Thoracic aorta (tissue), 2 donors: Measurements from ENCODE around the gene NEU4. TPM values are rescaled to one million over a fixed set of nuclear protein-coding genes. Genes with fewer than 3 reads are reported as not detected.

Experiments
- ATAC-seq: fragments of 150-250 bp; one replicate; pipeline ENCODE4 v1.8.0; 2017; ENCODE audit warnings: low read depth; ENCODE audit not compliant: insufficient number of reproducible peaks, low FRiP score
- DNase-seq: peaks from one replicate; pipeline ENCODE4 v3.0.0-alpha.2; 2020; ENCODE audit warnings: low spot score
- H3K27ac ChIP-seq, 2 donors: fragments of 200-600 bp; sonication (generic); 1 replicate in 1 of 2; 2 replicates in 1 of 2; pipeline ENCODE4 v1.5.1; 2016; ENCODE audit warnings: mild to moderate bottlenecking in 2 of 2, moderate library complexity in 2 of 2
- H3K27me3 ChIP-seq: fragments of 200-600 bp; sonication (generic); replicated peaks from 2 replicates; pipeline ENCODE4 v1.6.0; 2016; ENCODE audit warnings: mild to moderate bottlenecking; ENCODE audit not compliant: insufficient read depth
- H3K36me3 ChIP-seq: fragments of 200-600 bp; sonication (generic); one replicate; pipeline ENCODE4 v1.5.1; 2016
- H3K4me1 ChIP-seq, 2 donors: fragments of 200-600 bp; sonication (generic); 1 replicate in 1 of 2; 2 replicates in 1 of 2; pipeline versions ENCODE4 v1.5.1 to v1.6.0; 2016; ENCODE audit warnings: low read depth in 2 of 2, mild to moderate bottlenecking in 1 of 2; ENCODE audit not compliant: control insufficient read depth in 1 of 2
- H3K4me3 ChIP-seq: fragments of 200-600 bp; sonication (generic); 2 replicates; pipeline ENCODE4 v1.5.1; 2016; ENCODE audit warnings: mild to moderate bottlenecking
- H3K9me3 ChIP-seq: fragments of 200-600 bp; sonication (generic); 2 replicates; pipeline ENCODE4 v1.5.1; 2016
- total RNA-seq, 2 donors: library from RNA; depleted of rRNA; stranded (reverse); fragments of >200 nt; gene quantifications; one replicate each; pipeline versions ENCODE4 v1.1.0 to v1.2.3, GENCODE V29; 2016
- TF ChIP-seq, protein P1 (sequence below): fragments of 200-600 bp; sonication (generic); IDR thresholded peaks from one replicate; pipeline ENCODE4 v1.5.1; 2019; ENCODE audit warnings: antibody characterized with exemption

NEU4 gene
- total RNA-seq, 2 donors from 2014 or later: 5.4 to 22.0 TPM

DNA sequence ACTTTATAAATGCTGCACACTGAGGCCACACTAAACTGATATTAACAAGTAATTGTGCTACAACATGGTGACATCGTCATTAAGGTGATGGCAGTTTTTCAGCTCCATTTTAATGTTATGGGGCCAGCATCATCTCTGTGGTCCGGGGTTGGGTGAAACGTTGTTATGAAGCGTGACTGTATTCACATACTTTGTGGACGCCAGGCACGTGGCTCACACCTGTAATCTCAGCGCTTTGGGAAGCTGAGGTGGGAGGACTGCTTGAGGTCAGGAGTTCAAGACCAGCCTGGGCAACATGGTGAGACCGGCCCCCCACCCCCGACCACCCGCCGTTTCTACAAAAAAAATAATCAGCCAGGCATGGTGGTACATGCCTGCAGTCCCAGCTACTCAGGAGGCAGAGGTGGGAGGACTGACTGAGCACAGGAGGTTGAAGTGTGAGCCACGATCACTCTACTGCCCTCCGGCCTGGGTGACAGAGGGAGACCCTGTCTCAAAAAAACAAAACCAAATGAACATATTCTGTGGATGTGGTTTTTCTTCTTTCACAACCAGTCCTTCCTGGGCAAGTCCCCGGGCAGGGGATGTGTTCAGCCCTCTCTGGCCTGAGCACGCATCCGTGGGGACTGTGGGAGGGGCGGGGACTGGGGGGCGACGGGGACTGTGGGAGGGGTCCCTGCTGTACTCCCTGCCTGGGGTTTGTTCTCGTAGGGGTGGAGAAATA lies 45.3 kb upstream of the NEU4 start:
- Histone ChIP-seq H3K4me3 (no peak overlapping the region), H3K36me3 (peaks cover 16% of the 10 kb centered on the region), H3K4me1 (no peaks in the 10 kb centered on the region), H3K9me3 (no peaks in the 10 kb centered on the region), H3K27me3 (no peaks in the 10 kb centered on the region), H3K27ac (no peak overlapping the region)
- no peak for DNase-seq
- TF ChIP-seq, protein P1, sequence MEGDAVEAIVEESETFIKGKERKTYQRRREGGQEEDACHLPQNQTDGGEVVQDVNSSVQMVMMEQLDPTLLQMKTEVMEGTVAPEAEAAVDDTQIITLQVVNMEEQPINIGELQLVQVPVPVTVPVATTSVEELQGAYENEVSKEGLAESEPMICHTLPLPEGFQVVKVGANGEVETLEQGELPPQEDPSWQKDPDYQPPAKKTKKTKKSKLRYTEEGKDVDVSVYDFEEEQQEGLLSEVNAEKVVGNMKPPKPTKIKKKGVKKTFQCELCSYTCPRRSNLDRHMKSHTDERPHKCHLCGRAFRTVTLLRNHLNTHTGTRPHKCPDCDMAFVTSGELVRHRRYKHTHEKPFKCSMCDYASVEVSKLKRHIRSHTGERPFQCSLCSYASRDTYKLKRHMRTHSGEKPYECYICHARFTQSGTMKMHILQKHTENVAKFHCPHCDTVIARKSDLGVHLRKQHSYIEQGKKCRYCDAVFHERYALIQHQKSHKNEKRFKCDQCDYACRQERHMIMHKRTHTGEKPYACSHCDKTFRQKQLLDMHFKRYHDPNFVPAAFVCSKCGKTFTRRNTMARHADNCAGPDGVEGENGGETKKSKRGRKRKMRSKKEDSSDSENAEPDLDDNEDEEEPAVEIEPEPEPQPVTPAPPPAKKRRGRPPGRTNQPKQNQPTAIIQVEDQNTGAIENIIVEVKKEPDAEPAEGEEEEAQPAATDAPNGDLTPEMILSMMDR: no peak
- ATAC-seq: no peak

DNA sequence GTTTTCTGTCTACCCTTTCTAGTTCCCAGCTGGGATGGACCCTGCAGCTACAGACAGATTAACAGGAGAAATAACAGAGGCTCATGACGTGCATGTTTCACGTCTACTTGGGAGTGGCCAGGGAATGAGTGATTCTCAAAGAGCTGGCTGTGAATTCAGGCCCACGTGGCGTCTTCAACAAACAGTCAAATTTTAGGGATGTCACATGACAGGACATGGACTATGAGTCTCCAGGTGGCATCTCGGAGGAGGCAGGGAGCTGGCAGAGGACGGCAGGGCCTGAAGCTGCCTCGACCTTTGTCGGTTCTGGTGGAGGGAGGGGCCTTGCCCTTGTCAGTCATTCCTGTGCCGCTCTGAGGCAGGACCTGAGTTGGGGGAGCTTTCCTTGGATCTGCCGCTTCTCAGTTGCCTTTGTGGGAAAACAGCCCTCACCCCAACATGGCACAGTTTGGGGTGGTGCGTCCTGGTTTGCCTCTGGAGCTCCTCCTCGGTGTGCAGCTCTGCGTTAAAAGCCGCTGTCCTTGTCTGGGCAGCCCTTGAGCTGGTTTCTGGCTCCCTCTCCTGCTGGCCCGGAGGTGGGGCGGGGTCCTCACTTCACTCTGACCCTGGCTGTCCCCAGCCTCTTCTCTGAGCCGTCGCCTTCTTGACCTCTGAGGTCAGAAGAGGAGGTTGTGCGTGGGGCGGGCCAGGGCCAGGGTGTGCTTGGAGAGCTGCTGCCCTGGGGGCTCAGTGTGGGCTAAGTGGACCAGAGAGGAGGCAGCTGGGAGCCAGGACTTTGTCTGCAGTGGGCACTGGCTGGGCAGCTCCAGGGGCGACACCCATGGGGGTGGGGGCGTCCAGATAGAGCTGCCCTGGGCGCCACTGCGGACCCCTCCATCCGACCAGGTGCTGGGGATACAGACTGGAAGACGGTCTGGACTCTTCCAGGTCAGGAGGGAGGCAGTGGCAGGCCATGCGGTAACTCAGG lies 44.4 kb upstream of the NEU4 start:
- Histone ChIP-seq H3K27me3 (no peaks in the 10 kb centered on the region), H3K4me3 (no peak overlapping the region), H3K9me3 (no peaks in the 10 kb centered on the region), H3K36me3 (peaks cover 16% of the 10 kb centered on the region), H3K27ac (no peak overlapping the region), H3K4me1 (no peaks in the 10 kb centered on the region)
- ATAC-seq (no peak), DNase-seq (no peak)
- TF ChIP-seq, protein P1: no peak

DNA sequence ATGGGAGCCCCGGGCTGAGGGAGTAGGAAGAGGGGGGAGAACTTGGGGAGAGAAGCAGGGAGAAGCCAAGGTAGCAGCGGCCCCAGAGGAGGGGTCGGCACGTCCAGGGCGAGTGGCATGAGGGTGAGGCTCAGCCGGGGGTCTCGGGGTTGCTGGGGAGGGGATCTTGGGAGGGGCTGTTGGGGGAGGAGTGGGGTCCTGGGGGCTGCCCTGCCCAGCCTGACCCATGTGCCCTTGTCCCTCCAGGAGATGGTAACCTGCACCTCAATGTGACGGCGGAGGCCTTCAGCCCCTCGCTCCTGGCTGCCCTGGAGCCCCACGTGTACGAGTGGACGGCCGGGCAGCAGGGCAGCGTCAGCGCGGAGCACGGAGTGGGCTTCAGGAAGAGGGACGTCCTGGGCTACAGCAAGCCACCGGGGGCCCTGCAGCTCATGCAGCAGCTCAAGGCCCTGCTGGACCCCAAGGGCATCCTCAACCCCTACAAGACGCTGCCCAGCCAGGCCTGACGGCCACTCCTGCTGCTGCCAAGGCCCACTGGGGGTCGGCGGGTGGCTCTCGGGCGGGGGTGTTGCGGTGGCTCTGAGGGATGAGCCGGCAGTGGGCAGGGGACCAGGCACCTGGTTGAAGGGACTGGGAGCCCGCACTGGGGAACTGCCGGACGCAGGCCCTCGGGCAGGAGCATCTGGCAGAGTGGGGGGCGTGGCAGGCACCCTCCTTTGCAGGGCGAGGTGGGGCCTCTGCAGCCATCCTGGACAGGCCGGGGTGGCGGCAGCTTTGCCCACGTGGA lies 41.3 kb upstream of the NEU4 start:
- no peak for DNase-seq
- no peaks in the 10 kb centered on the region for H3K27me3 ChIP-seq
- peaks cover 2% of the 10 kb centered on the region for H3K36me3 ChIP-seq
- no peaks in the 10 kb centered on the region for H3K9me3 ChIP-seq
- H3K4me3 ChIP-seq: no peak overlapping the region
- no peak for ATAC-seq
- TF ChIP-seq, protein P1: no peak
- no peaks in the 10 kb centered on the region for H3K4me1 ChIP-seq
- no peak overlapping the region for H3K27ac ChIP-seq

DNA sequence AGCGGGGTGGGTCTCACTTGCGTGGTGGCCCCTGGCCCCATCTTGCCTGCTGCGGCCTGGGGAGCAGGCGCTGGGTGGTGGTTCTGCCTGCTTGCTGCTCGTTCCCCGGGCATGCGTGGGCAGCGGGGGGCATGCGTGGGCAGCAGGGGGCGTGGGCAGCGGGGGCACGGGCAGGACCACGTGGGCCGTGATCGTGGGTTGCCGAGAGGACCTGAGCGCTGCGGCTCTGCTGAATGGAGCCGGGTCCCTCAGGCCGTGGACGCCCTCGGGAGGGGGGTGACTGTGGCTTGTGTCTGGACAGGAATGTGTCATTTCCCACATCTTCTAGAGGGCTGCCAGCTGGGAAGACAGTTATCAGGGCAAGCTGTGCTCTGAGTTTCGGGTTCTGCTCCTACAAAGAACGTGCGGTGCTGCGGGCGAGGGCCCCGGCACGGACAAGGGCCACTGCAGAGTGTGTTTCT lies 40.7 kb upstream of the NEU4 start:
- no peaks in the 10 kb centered on the region for H3K27me3 ChIP-seq
- TF ChIP-seq, protein P1: no peak
- H3K4me3 ChIP-seq: no peak overlapping the region
- ATAC-seq (no peak), DNase-seq (no peak)
- no peak overlapping the region for H3K27ac ChIP-seq
- H3K36me3 ChIP-seq: no peaks in the 10 kb centered on the region
- no peaks in the 10 kb centered on the region for H3K9me3 ChIP-seq
- no peaks in the 10 kb centered on the region for H3K4me1 ChIP-seq
